T-cell (primary cell): ENCODE results near the gene BCL2L11. TPM values are rescaled to one million over a fixed set of nuclear protein-coding genes. Genes with fewer than 3 reads are reported as not detected.

Experiments used
- ATAC-seq, 4 experiments: fragments of 200-7000 bp in 3 of 4; fragments of 150-1000 bp in 1 of 4; cut with Tn5 transposase; replicated peaks in 1 of 4; 1 replicate in 3 of 4; 2 replicates in 1 of 4; pipeline ENCODE4 v1.10.0; 2021; ENCODE audit warnings: moderate library complexity in 3 of 4, mild to moderate bottlenecking in 2 of 4, moderate number of reproducible peaks in 1 of 4
- CTCF ChIA-PET, 2 donors: fragments of 300-600 bp; sonication (Branson Sonifier 250); formaldehyde crosslinking; loops; one replicate each; lab custom pipeline; 2022; ENCODE audit warnings: antibody characterized with exemption in 2 of 2; lab: Charles Lee
- POLR2A ChIA-PET, 2 donors: fragments of 300-600 bp; sonication (Branson Sonifier 250); formaldehyde crosslinking; loops; one replicate each; lab custom pipeline; 2022; ENCODE audit warnings: antibody characterized with exemption in 2 of 2; lab: Charles Lee
- DNase-seq, 35 experiments: peaks; one replicate each; pipeline versions ENCODE4 v3.0.0 to v3.0.0-alpha.2; 2013 to 2023
- H3K27ac ChIP-seq: one replicate; pipeline ENCODE4 v1.5.1; 2013; ENCODE audit warnings: low read length
- H3K27me3 ChIP-seq, 2 experiments: replicated peaks in 1 of 2; 1 replicate in 1 of 2; 2 replicates in 1 of 2; pipeline versions ENCODE4 v1.6.1 to v1.7.0; 2013; ENCODE audit warnings: low read length in 1 of 2, mixed read lengths in 1 of 2; ENCODE audit not compliant: control insufficient read depth in 2 of 2, insufficient read depth in 2 of 2; ENCODE audit errors: extremely low read depth in 1 of 2
- H3K36me3 ChIP-seq, 2 donors: 1 replicate in 1 of 2; 2 replicates in 1 of 2; pipeline versions ENCODE4 v1.6.1 to v1.7.0; 2013; ENCODE audit warnings: low read length in 1 of 2; ENCODE audit not compliant: control insufficient read depth in 2 of 2, insufficient read depth in 1 of 2; ENCODE audit errors: extremely low read depth in 1 of 2
- H3K4me1 ChIP-seq, 2 experiments: 1 replicate in 1 of 2; 2 replicates in 1 of 2; pipeline versions ENCODE4 v1.6.1 to v1.7.0; 2013; ENCODE audit warnings: low read length in 2 of 2, mixed read lengths in 1 of 2; ENCODE audit not compliant: insufficient read depth in 2 of 2, control insufficient read depth in 1 of 2; ENCODE audit errors: extremely low read depth in 1 of 2
- H3K4me3 ChIP-seq, 2 donors: 1 replicate in 1 of 2; 2 replicates in 1 of 2; pipeline versions ENCODE4 v1.5.1 to v1.7.0; 2013; ENCODE audit warnings: mild to moderate bottlenecking in 2 of 2, low read length in 1 of 2, moderate library complexity in 1 of 2; ENCODE audit not compliant: control insufficient read depth in 1 of 2; ENCODE audit errors: extremely low read depth in 1 of 2
- H3K9me3 ChIP-seq: 2 replicates; pipeline ENCODE4 v1.7.0; 2013
- H3K27ac Mint-ChIP-seq, 2 donors: one replicate each; pipeline ENCODE4 v1.8.0; 2020 to 2021; ENCODE audit warnings: mild to moderate bottlenecking in 2 of 2, mixed read lengths in 2 of 2
- H3K27me3 Mint-ChIP-seq, 2 donors: one replicate each; pipeline ENCODE4 v1.8.0; 2021 to 2022; ENCODE audit warnings: mixed read lengths in 2 of 2
- H3K36me3 Mint-ChIP-seq: one replicate; pipeline ENCODE4 v1.8.0; 2021; ENCODE audit warnings: mixed read lengths
- H3K4me1 Mint-ChIP-seq, 3 donors: one replicate each; pipeline ENCODE4 v1.8.0; 2020 to 2022; ENCODE audit warnings: mixed read lengths in 3 of 3, mild to moderate bottlenecking in 1 of 3
- H3K4me3 Mint-ChIP-seq, 3 donors: one replicate each; pipeline ENCODE4 v1.8.0; 2020 to 2022; ENCODE audit warnings: mild to moderate bottlenecking in 3 of 3, mixed read lengths in 3 of 3, moderate library complexity in 3 of 3
- H3K9me3 Mint-ChIP-seq, 3 donors: one replicate each; pipeline ENCODE4 v1.8.0; 2020 to 2022; ENCODE audit warnings: mixed read lengths in 3 of 3
- WGBS: methylation state at CpG from one replicate; pipeline ENCODE4 v1.1.5; 2013; ENCODE audit warnings: missing lambda C conversion rate; ENCODE audit not compliant: insufficient coverage; 5-methylcytosine and 5-hydroxymethylcytosine counted together
- total RNA-seq, 35 experiments: library from RNA in 6 of 35; stranded (reverse) in 6 of 35; fragments of 120-200 nt in 1 of 35; gene quantifications; one replicate each; pipeline versions ENCODE4 v1.2.1 to v1.2.4 and lab custom pipeline; 2013 to 2026

Gene BCL2L11
- total RNA-seq, 5 donors from 2014 or later (not counting 1 experiment from before 2014, with no cell fraction given) = 24.1 to 47.0 (median 34.6) TPM

GRCh38 chr2:111186933-111187332, 66.2 kb downstream of the BCL2L11 start:
- H3K4me1 ChIP-seq = no peaks in the 10 kb centered on the region
- peaks cover 0 to 4% of the 10 kb centered on the region in 2 donors for H3K27me3 Mint-ChIP-seq
- no peak overlapping the region for H3K27ac ChIP-seq
- no peaks in the 10 kb centered on the region for H3K36me3 ChIP-seq
- H3K4me1 Mint-ChIP-seq = no peaks in the 10 kb centered on the region
- no peaks in the 10 kb centered on the region for H3K9me3 Mint-ChIP-seq
- ATAC-seq (no peak), DNase-seq (no peak)
- peaks cover 0 to 10% of the 10 kb centered on the region in 2 experiments for H3K27me3 ChIP-seq
- H3K4me3 ChIP-seq = no peak overlapping the region
- no peaks in the 10 kb centered on the region for H3K36me3 Mint-ChIP-seq
- POLR2A ChIA-PET = interaction anchor here in 1 of 2 donors (0.5 kb wide), 1 partner anchor 23 kb away, joined by 4 read pairs; no protein-coding TSS in a partner anchor
- 75% methylated on average over 5 of the region's 6 CpGs for WGBS
- no peak overlapping the region for H3K27ac Mint-ChIP-seq
- H3K4me3 Mint-ChIP-seq = no peak overlapping the region
- H3K9me3 ChIP-seq = no peaks in the 10 kb centered on the region
- CTCF ChIA-PET = no interaction called here

- H3K27me3 Mint-ChIP-seq = peaks cover 0 to 4% of the 10 kb centered on the region in 2 donors
- H3K4me3 Mint-ChIP-seq = no peak overlapping the region
- H3K27me3 ChIP-seq = peaks cover 0 to 8% of the 10 kb centered on the region in 2 experiments
- no peaks in the 10 kb centered on the region for H3K4me1 Mint-ChIP-seq
- POLR2A ChIA-PET = no interaction called here
- H3K4me3 ChIP-seq = no peak overlapping the region
- no peak for ATAC-seq
- no peak overlapping the region for H3K27ac Mint-ChIP-seq
- H3K4me1 ChIP-seq = no peaks in the 10 kb centered on the region
- CTCF ChIA-PET = no interaction called here
- H3K36me3 Mint-ChIP-seq = no peaks in the 10 kb centered on the region
- H3K36me3 ChIP-seq = no peaks in the 10 kb centered on the region
- H3K27ac ChIP-seq = no peak overlapping the region
- no peaks in the 10 kb centered on the region for H3K9me3 Mint-ChIP-seq
- H3K9me3 ChIP-seq = no peaks in the 10 kb centered on the region
- DNase-seq = no peak
- WGBS = 93% methylated on average over 3 of the region's 3 CpGs
These were observed 68.0 kb downstream of the BCL2L11 start for GRCh38 chr2:111188681-111189080.

GRCh38 chr2:111189106-111189505, 68.4 kb downstream of the BCL2L11 start:
- WGBS = 50% methylated on average over 2 of the region's 2 CpGs
- Mint-ChIP-seq H3K36me3 (no peaks in the 10 kb centered on the region), H3K27ac (no peak overlapping the region), H3K4me1 (no peaks in the 10 kb centered on the region), H3K27me3 (peaks cover 0 to 4% of the 10 kb centered on the region in 2 donors), H3K4me3 (no peak overlapping the region), H3K9me3 (no peaks in the 10 kb centered on the region)
- H3K4me3 ChIP-seq = no peak overlapping the region
- CTCF ChIA-PET = no interaction called here
- H3K9me3 ChIP-seq = no peaks in the 10 kb centered on the region
- no peak overlapping the region for H3K27ac ChIP-seq
- ATAC-seq (no peak), DNase-seq (no peak)
- H3K36me3 ChIP-seq = no peaks in the 10 kb centered on the region
- H3K4me1 ChIP-seq = no peaks in the 10 kb centered on the region
- POLR2A ChIA-PET = no interaction called here
- H3K27me3 ChIP-seq = peaks cover 0 to 8% of the 10 kb centered on the region in 2 experiments

GRCh38 chr2:111190816-111191540, 70.3 kb downstream of the BCL2L11 start:
- no peak overlapping the region for H3K27ac ChIP-seq
- DNase-seq (no peak), ATAC-seq (no peak)
- Mint-ChIP-seq H3K27ac (no peak overlapping the region), H3K4me1 (no peaks in the 10 kb centered on the region), H3K27me3 (peaks cover 0 to 2% of the 10 kb centered on the region in 2 donors), H3K9me3 (no peaks in the 10 kb centered on the region), H3K36me3 (no peaks in the 10 kb centered on the region), H3K4me3 (no peak overlapping the region)
- peaks cover 0 to 5% of the 10 kb centered on the region in 2 experiments for H3K27me3 ChIP-seq
- no peaks in the 10 kb centered on the region for H3K4me1 ChIP-seq
- POLR2A ChIA-PET = no interaction called here
- H3K9me3 ChIP-seq = no peaks in the 10 kb centered on the region
- H3K36me3 ChIP-seq = no peaks in the 10 kb centered on the region
- no peak overlapping the region for H3K4me3 ChIP-seq
- 94% methylated on average over 3 of the region's 7 CpGs for WGBS
- CTCF ChIA-PET = no interaction called here

- DNase-seq (no peak), ATAC-seq (no peak)
- ChIA-PET POLR2A (no interaction called here), CTCF (no interaction called here)
- peaks cover 0 to 6% of the 10 kb centered on the region in 2 experiments for H3K4me1 ChIP-seq
- Mint-ChIP-seq H3K27ac (no peak overlapping the region), H3K27me3 (peaks cover 0 to 3% of the 10 kb centered on the region in 2 donors), H3K4me1 (peaks cover 0 to 5% (median 0%) of the 10 kb centered on the region in 3 donors), H3K36me3 (no peaks in the 10 kb centered on the region), H3K4me3 (no peak overlapping the region), H3K9me3 (no peaks in the 10 kb centered on the region)
- H3K9me3 ChIP-seq = no peaks in the 10 kb centered on the region
- no peak overlapping the region for H3K27ac ChIP-seq
- no peaks in the 10 kb centered on the region for H3K27me3 ChIP-seq
- WGBS = no CpG with 5 or more reads among the region's 5 CpGs
- H3K36me3 ChIP-seq = no peaks in the 10 kb centered on the region
- no peak overlapping the region for H3K4me3 ChIP-seq
These were observed 71.2 kb downstream of the BCL2L11 start for GRCh38 chr2:111191877-111192276.

GRCh38 chr2:111192776-111193368, 72.2 kb downstream of the BCL2L11 start:
- ChIA-PET POLR2A (no interaction called here), CTCF (no interaction called here)
- Mint-ChIP-seq H3K4me3 (no peak overlapping the region), H3K36me3 (no peaks in the 10 kb centered on the region), H3K4me1 (peaks cover 0 to 5% (median 0%) of the 10 kb centered on the region in 3 donors), H3K27me3 (peaks cover 0 to 4% of the 10 kb centered on the region in 2 donors), H3K27ac (no peak overlapping the region), H3K9me3 (no peaks in the 10 kb centered on the region)
- peaks cover 0 to 6% of the 10 kb centered on the region in 2 experiments for H3K4me1 ChIP-seq
- peaks cover 0 to 5% of the 10 kb centered on the region in 2 experiments for H3K27me3 ChIP-seq
- H3K9me3 ChIP-seq = no peaks in the 10 kb centered on the region
- WGBS = no CpG with 5 or more reads among the region's 1 CpG
- no peaks in the 10 kb centered on the region for H3K36me3 ChIP-seq
- ATAC-seq (no peak), DNase-seq (no peak)
- H3K4me3 ChIP-seq = no peak overlapping the region
- no peak overlapping the region for H3K27ac ChIP-seq
